ENCODE results near the gene MERTK.

- TF ChIP-seq CTCF (IDR thresholded peaks at IDR 0.05; ENCODE audit: poor library complexity) (no peak), EZH2 (IDR thresholded peaks at IDR 0.05; ENCODE audit: borderline replicate concordance) (no peak)
Measured at GRCh38 chr2:112001136-112001715, 102.8 kb downstream of the MERTK start.

All from hepatocyte (in vitro differentiated cells).